ENCODE measurements around the gene TLL1. TPM values are rescaled to one million over a fixed set of nuclear protein-coding genes. Genes with fewer than 3 reads are reported as not detected.

TLL1 gene
- total RNA-seq, 1 experiment from 2014 or later, result 5.0 TPM

DNA sequence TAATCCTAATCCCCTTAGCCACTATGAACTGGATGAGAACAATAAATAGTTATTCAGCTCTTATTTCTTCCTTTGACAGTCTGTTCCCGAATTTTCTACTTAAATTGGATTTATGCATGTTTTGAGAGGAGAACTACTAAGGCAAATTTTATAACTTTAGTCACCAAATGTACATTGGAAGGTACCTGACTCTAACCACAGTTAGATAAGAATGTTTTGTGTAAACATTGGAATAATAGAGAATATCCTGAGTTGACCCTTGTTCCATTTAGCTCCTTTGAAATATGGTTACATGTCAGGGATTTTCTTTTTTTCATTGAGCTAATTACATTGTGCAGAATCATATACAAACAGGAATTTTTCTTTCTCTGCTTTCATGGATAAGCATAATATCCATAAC is 202.6 kb downstream of the TLL1 start:
- ATAC-seq (peak; percentile 74), DNase-seq (peak; percentile 62)
- intact Hi-C loops (cut with micrococcal nuclease), result loop anchor here (2.0 to 10.0 kb wide), 4 partner anchors 33 to 421 kb away; no protein-coding TSS in a partner anchor
- no peaks in the 10 kb centered on the region for H4K20me1 ChIP-seq (ENCODE audit: low read length)
- H3F3A ChIP-seq (ENCODE audit: low read length, unreplicated experiment), result no peaks in the 10 kb centered on the region
- no peak overlapping the region for H3K27ac ChIP-seq (ENCODE audit: low read length)
- no peaks in the 10 kb centered on the region for H3K9me2 ChIP-seq (replicated peaks; ENCODE audit: low read length)
- ChIA-PET CTCF (no interaction called here), POLR2A (ENCODE audit: unreplicated experiment) (no interaction called here)
- no peaks in the 10 kb centered on the region for H3K9me3 ChIP-seq (ENCODE audit: low read length)
- TF ChIP-seq EZH2 (IDR thresholded peaks at IDR 0.05; ENCODE audit: low read length, unreplicated experiment) (no peak), EZH2phosphoT487 (IDR thresholded peaks at IDR 0.05; ENCODE audit: borderline replicate concordance, low read length) (no peak)
- TF ChIP-seq, protein P1, sequence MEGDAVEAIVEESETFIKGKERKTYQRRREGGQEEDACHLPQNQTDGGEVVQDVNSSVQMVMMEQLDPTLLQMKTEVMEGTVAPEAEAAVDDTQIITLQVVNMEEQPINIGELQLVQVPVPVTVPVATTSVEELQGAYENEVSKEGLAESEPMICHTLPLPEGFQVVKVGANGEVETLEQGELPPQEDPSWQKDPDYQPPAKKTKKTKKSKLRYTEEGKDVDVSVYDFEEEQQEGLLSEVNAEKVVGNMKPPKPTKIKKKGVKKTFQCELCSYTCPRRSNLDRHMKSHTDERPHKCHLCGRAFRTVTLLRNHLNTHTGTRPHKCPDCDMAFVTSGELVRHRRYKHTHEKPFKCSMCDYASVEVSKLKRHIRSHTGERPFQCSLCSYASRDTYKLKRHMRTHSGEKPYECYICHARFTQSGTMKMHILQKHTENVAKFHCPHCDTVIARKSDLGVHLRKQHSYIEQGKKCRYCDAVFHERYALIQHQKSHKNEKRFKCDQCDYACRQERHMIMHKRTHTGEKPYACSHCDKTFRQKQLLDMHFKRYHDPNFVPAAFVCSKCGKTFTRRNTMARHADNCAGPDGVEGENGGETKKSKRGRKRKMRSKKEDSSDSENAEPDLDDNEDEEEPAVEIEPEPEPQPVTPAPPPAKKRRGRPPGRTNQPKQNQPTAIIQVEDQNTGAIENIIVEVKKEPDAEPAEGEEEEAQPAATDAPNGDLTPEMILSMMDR (conservative IDR thresholded peaks at IDR 0.05; ENCODE audit: low read depth, low read length), result no peak
- no peak overlapping the region for H2AFZ ChIP-seq (ENCODE audit: low read length)
- H3K79me2 ChIP-seq (ENCODE audit: low read length), result no peaks in the 10 kb centered on the region
- peak overlapping the region; percentile 45 for H3K4me2 ChIP-seq (ENCODE audit: low read length)
- H3K27me3 ChIP-seq (ENCODE audit: low read length), result no peaks in the 10 kb centered on the region
- peaks cover 34% of the 10 kb centered on the region for H3K4me1 ChIP-seq (ENCODE audit: insufficient read depth, low read length)
- H3K36me3 ChIP-seq (ENCODE audit: low read depth, low read length), result no peaks in the 10 kb centered on the region
- no peak overlapping the region for H3K4me3 ChIP-seq (ENCODE audit: low read length)
- no peak overlapping the region for H3K9ac ChIP-seq (ENCODE audit: low read length)
- no TSS peak for BruUV-seq (replicated peaks)

DNA sequence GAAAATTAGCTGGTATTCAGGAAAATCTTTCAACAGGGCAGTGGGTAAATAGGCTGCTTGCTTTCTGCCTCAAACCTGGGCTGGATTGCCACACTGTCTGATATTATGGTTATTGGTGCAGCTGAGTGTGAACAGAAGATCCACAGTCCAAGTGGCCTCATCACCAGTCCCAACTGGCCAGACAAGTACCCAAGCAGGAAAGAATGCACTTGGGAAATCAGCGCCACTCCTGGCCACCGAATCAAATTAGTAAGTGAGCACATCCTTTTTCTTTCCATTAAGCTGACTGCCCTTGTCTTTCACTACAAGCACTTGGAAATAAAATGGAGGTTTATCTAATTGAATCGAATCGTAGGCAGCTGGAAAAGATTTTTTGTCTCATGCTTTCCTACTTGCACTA is 204.7 kb downstream of the TLL1 start:
- DNase-seq, result no peak
- Histone ChIP-seq H3K36me3 (ENCODE audit: low read depth, low read length) (no peaks in the 10 kb centered on the region), H3K4me1 (ENCODE audit: insufficient read depth, low read length) (peaks cover 34% of the 10 kb centered on the region), H3F3A (ENCODE audit: low read length, unreplicated experiment) (no peaks in the 10 kb centered on the region), H3K79me2 (ENCODE audit: low read length) (no peaks in the 10 kb centered on the region), H3K4me3 (ENCODE audit: low read length) (no peak overlapping the region), H3K27me3 (ENCODE audit: low read length) (no peaks in the 10 kb centered on the region), H4K20me1 (ENCODE audit: low read length) (no peaks in the 10 kb centered on the region), H3K4me2 (ENCODE audit: low read length) (0 out of 2 replicates have a peak overlapping the region, but pooled peaks have one; percentile 15), H3K9me3 (ENCODE audit: low read length) (no peaks in the 10 kb centered on the region), H3K27ac (ENCODE audit: low read length) (no peak overlapping the region), H2AFZ (ENCODE audit: low read length) (no peak overlapping the region), H3K9ac (ENCODE audit: low read length) (no peak overlapping the region), H3K9me2 (replicated peaks; ENCODE audit: low read length) (no peaks in the 10 kb centered on the region)
- ChIA-PET POLR2A (ENCODE audit: unreplicated experiment) (interaction anchor here (0.7 kb wide), 1 partner anchor 323 kb away, joined by 12 read pairs; no protein-coding TSS in a partner anchor), CTCF (no interaction called here)
- ATAC-seq, result no peak
- TF ChIP-seq EZH2 (IDR thresholded peaks at IDR 0.05; ENCODE audit: low read length, unreplicated experiment) (no peak), EZH2phosphoT487 (IDR thresholded peaks at IDR 0.05; ENCODE audit: borderline replicate concordance, low read length) (no peak)
- TF ChIP-seq, protein P1 (conservative IDR thresholded peaks at IDR 0.05; ENCODE audit: low read depth, low read length), result no peak
- no TSS peak for BruUV-seq (replicated peaks)
- intact Hi-C loops (cut with micrococcal nuclease), result loop anchor here (5.0 to 10.0 kb wide), 2 partner anchors 35 to 423 kb away; no protein-coding TSS in a partner anchor

DNA sequence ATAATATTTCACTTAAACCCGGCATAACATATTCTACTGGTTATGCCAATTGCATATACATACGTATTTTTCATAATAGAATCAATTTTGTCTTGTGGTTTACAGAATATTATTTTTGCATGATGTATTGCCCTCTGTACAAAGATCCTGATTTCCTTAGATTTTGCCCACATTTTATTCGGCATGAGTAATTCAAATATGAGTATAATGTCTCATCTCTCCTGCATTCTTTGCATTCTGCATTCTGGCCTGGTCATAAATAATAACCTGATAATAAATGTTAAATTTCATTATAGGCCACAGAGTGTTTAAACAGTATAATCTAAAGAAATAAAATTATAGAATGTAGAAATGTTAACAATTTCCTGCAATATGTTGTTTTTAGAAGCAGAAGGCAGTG is 205.3 kb downstream of the TLL1 start:
- Histone ChIP-seq H3K4me1 (ENCODE audit: insufficient read depth, low read length) (peaks cover 34% of the 10 kb centered on the region), H2AFZ (ENCODE audit: low read length) (no peak overlapping the region), H3K4me3 (ENCODE audit: low read length) (no peak overlapping the region), H3K9ac (ENCODE audit: low read length) (no peak overlapping the region), H3K79me2 (ENCODE audit: low read length) (no peaks in the 10 kb centered on the region), H3K9me3 (ENCODE audit: low read length) (no peaks in the 10 kb centered on the region), H3K27me3 (ENCODE audit: low read length) (no peaks in the 10 kb centered on the region), H3K27ac (ENCODE audit: low read length) (no peak overlapping the region), H3K9me2 (replicated peaks; ENCODE audit: low read length) (no peaks in the 10 kb centered on the region), H3F3A (ENCODE audit: low read length, unreplicated experiment) (no peaks in the 10 kb centered on the region), H4K20me1 (ENCODE audit: low read length) (no peaks in the 10 kb centered on the region), H3K4me2 (ENCODE audit: low read length) (0 out of 2 replicates have a peak overlapping the region, but pooled peaks have one; percentile 15), H3K36me3 (ENCODE audit: low read depth, low read length) (no peaks in the 10 kb centered on the region)
- intact Hi-C loops (cut with micrococcal nuclease), result loop anchor here (5.0 to 10.0 kb wide), 2 partner anchors 36 to 424 kb away; no protein-coding TSS in a partner anchor
- ATAC-seq, result peak; percentile 87
- POLR2A ChIA-PET (ENCODE audit: unreplicated experiment), result interaction anchor here (0.6 kb wide), 1 partner anchor 58 kb away, joined by 5 read pairs; no protein-coding TSS in a partner anchor
- no TSS peak for BruUV-seq (replicated peaks)
- TF ChIP-seq EZH2 (IDR thresholded peaks at IDR 0.05; ENCODE audit: low read length, unreplicated experiment), result no peak
- TF ChIP-seq, protein P1 (conservative IDR thresholded peaks at IDR 0.05; ENCODE audit: low read depth, low read length), result no peak
- no peak for TF ChIP-seq EZH2phosphoT487 (IDR thresholded peaks at IDR 0.05; ENCODE audit: borderline replicate concordance, low read length)
- peak; percentile 68 for DNase-seq
- CTCF ChIA-PET, result interaction anchor here (0.6 kb wide), 1 partner anchor 518 kb away, joined by 4 read pairs; no protein-coding TSS in a partner anchor
